Measurements from ENCODE around the gene MRPL12. TPM values are rescaled to one million over a fixed set of nuclear protein-coding genes. Genes with fewer than 3 reads are reported as not detected.
A peak's percentile ranks its signal among the peaks of the same experiment; 100 is the strongest.

MRPL12 gene
- total RNA-seq, 4 donors from 2014 or later, result 69.6 to 115 (median 79.9) TPM

DNA sequence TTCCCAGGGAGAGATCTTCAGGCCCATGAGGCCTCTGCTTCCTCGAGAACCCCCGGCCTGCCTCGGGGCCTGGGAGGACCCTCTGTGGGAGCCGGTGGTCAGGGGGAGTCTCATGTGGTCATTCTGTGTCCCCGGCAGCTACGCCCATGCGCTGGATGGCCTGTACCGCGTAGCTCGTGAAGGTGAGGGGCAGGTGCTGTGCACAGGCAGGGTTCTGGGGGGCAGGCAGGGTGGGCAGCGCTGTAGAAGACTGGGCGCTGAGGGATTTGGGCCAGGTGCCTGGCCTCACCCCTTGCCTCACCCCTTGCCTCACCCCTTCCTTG, 13.5 kb downstream of the MRPL12 start:
- Histone ChIP-seq H3K27me3 (no peaks in the 10 kb centered on the region), H3K36me3 (peaks cover 0 to 67% (median 0%) of the 10 kb centered on the region in 3 donors), H3K27ac (no peak overlapping the region), H3K4me1 (peaks cover 16 to 56% (median 25%) of the 10 kb centered on the region in 3 donors), H3K4me3 (no peak overlapping the region), H3K9me3 (no peaks in the 10 kb centered on the region)
- TF ChIP-seq, protein P1, sequence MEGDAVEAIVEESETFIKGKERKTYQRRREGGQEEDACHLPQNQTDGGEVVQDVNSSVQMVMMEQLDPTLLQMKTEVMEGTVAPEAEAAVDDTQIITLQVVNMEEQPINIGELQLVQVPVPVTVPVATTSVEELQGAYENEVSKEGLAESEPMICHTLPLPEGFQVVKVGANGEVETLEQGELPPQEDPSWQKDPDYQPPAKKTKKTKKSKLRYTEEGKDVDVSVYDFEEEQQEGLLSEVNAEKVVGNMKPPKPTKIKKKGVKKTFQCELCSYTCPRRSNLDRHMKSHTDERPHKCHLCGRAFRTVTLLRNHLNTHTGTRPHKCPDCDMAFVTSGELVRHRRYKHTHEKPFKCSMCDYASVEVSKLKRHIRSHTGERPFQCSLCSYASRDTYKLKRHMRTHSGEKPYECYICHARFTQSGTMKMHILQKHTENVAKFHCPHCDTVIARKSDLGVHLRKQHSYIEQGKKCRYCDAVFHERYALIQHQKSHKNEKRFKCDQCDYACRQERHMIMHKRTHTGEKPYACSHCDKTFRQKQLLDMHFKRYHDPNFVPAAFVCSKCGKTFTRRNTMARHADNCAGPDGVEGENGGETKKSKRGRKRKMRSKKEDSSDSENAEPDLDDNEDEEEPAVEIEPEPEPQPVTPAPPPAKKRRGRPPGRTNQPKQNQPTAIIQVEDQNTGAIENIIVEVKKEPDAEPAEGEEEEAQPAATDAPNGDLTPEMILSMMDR (IDR thresholded peaks at IDR 0.05), result no peak
- no peak for TF ChIP-seq POLR2A (IDR thresholded peaks at IDR 0.05)
- intact Hi-C loops (cut with DNase I), result no loop called here
- WGBS, 2 donors, result 85% methylated on average over 8 of the region's 12 CpGs; no CpG with 5 or more reads in 1 of the 2 donors
- no peak for DNase-seq

DNA sequence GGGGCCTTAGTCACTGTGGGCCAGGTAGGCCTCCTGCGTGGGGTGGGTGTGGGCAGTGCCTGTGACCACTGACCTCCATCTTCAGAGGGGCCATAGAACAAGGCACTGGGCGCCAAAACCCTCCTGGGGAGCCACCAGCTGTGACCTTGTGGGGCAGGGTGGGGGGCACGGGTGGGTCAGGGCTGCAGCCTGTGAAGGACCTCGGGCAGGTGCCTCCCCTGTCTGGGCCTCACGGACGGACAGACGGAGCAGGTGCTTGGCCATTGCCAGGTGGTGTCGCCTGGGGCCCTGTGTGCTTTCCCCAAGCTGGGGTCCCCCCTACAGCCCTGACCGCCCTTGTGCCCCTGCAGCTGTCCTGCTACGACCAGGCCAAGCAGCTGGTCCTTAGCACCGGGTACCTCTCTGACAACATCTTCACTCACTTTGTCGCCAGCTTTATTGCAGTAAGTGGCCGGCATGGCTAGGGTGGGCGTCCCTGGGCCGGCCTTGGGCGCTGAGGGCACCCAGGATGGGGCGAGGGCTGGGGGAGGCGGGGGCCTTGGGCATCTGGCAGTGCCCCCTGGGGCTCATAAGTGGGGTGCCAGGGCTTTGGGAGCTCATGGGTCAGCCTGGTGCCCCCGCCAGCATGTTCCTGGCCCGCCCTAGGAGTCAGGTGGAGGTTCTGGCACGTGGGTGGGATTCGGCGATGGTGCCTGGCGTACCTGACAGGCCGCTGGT, 14.0 kb downstream of the MRPL12 start:
- no peak overlapping the region for H3K27ac ChIP-seq
- peaks cover 0 to 67% (median 0%) of the 10 kb centered on the region in 3 donors for H3K36me3 ChIP-seq
- peaks cover 21 to 59% (median 31%) of the 10 kb centered on the region in 3 donors for H3K4me1 ChIP-seq
- no peaks in the 10 kb centered on the region for H3K27me3 ChIP-seq
- no peak for DNase-seq
- no peak overlapping the region for H3K4me3 ChIP-seq
- intact Hi-C loops (cut with DNase I), result no loop called here
- no peaks in the 10 kb centered on the region for H3K9me3 ChIP-seq
- WGBS, 2 donors, result no CpG with 5 or more reads among the region's 25 CpGs
- TF ChIP-seq, protein P1 (IDR thresholded peaks at IDR 0.05), result no peak
- TF ChIP-seq POLR2A (IDR thresholded peaks at IDR 0.05), result no peak

DNA sequence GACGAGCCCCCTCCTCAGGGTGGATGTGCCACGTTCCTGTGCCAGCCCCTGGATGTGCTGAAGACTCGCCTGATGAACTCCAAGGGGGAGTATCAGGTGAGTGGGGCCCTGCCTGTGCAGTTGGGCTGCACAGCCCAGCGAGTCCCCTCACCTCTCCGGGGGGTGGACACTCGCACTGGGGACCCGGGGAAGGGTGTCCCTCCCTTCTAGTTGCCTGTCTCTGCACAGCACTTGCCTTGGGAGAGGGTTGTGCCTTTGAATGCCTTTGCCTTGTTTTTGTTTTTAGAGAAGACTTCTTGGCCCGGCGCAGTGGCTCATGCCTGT, 14.6 kb downstream of the MRPL12 start:
- Histone ChIP-seq H3K36me3 (peaks cover 0 to 67% (median 0%) of the 10 kb centered on the region in 3 donors), H3K9me3 (no peaks in the 10 kb centered on the region), H3K4me3 (no peak overlapping the region), H3K4me1 (peaks cover 25 to 59% (median 29%) of the 10 kb centered on the region in 3 donors), H3K27me3 (no peaks in the 10 kb centered on the region), H3K27ac (no peak overlapping the region)
- TF ChIP-seq POLR2A (IDR thresholded peaks at IDR 0.05), result no peak
- TF ChIP-seq, protein P1 (IDR thresholded peaks at IDR 0.05), result no peak
- 90 to 100% methylated on average over 2 of the region's 9 CpGs for WGBS, 2 donors
- intact Hi-C loops (cut with DNase I), result no loop called here
- DNase-seq, result no peak

DNA sequence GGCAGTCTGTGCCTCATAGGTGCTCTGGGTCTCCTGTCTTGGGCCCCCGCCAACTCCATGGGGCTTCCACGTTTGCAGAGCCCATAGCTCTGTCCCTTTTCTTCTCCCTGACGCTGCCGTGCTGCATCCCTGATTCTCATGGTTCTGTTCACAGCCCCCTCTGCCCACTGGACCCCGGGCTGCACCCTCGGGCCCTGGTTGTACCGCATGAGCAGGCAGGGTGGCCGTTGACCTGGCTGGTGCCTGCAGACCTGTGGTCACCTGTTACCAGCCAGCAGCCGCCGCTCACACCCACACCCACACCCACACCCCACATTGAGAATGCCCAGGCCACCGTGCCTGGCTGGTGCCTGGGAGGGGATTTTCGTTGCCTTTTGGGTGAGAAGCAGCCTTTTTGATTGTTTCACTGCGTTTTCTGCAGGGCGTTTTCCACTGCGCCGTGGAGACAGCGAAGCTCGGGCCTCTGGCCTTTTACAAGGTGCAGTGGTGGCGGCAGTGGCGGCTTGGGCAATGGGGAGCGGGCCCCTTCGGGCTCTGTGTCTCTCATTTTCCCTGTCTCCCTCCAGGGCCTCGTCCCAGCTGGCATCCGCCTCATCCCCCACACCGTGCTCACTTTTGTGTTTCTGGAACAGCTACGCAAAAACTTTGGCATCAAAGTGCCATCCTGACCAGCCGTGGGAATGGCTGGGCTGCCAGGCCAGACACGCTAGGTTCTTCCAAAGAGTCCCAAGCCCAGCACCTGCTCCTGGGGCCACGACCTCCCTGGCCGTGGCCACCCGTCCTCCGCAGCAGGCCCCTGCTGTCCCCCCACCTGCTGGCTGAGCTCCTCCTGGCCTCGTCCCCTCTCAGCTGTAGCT, 16.5 kb downstream of the MRPL12 start:
- intact Hi-C loops (cut with DNase I), result no loop called here
- no peak for TF ChIP-seq POLR2A (IDR thresholded peaks at IDR 0.05)
- H3K9me3 ChIP-seq, result no peaks in the 10 kb centered on the region
- H3K4me1 ChIP-seq, result peaks cover 21 to 59% (median 24%) of the 10 kb centered on the region in 3 donors
- H3K36me3 ChIP-seq, result peaks cover 0 to 64% (median 0%) of the 10 kb centered on the region in 3 donors
- H3K27ac ChIP-seq, result no peak overlapping the region
- peaks cover 0 to 6% (median 0%) of the 10 kb centered on the region in 4 donors for H3K27me3 ChIP-seq
- no peak overlapping the region for H3K4me3 ChIP-seq
- WGBS, 2 donors, result 86 to 89% methylated on average over 18 to 25 of the region's 33 CpGs
- DNase-seq, result no peak

- intact Hi-C loops (cut with DNase I), result no loop called here
- DNase-seq, result no peak
- Histone ChIP-seq H3K27me3 (peaks cover 0 to 10% (median 0%) of the 10 kb centered on the region in 4 donors), H3K36me3 (peaks cover 0 to 56% (median 0%) of the 10 kb centered on the region in 3 donors), H3K9me3 (no peaks in the 10 kb centered on the region), H3K4me1 (peaks cover 21 to 59% (median 24%) of the 10 kb centered on the region in 3 donors), H3K4me3 (no peak overlapping the region), H3K27ac (peak overlapping the region in 3 of 4 donors; percentile 90 to 91 (median 91))
- 75 to 97% methylated on average over 6 to 10 of the region's 33 CpGs for WGBS, 2 donors
- TF ChIP-seq, protein P1 (IDR thresholded peaks at IDR 0.05), result no peak
- no peak for TF ChIP-seq POLR2A (IDR thresholded peaks at IDR 0.05)
Measured at GRCh38 chr17:81720267-81721071, 17.3 kb downstream of the MRPL12 start.
